Neural crest cell (in vitro differentiated cells): ENCODE results near the gene ZNF487. TPM values are rescaled to one million over a fixed set of nuclear protein-coding genes. Genes with fewer than 3 reads are reported as not detected.
"Not testable (repeated sequence)": the region's sequence is repeated elsewhere in the genome, so short reads cannot be mapped to it uniquely, and the experiment has no call there.

Experiments used
- DNase-seq: peaks from one replicate; pipeline ENCODE4 v3.0.0; 2021; ENCODE audit warnings: low read depth, mixed read lengths, low spot score
- H3K27ac Mint-ChIP-seq: one replicate; pipeline ENCODE4 v1.8.0; 2021; ENCODE audit warnings: mild to moderate bottlenecking, mixed read lengths; ENCODE audit not compliant: unreplicated experiment
- H3K27me3 Mint-ChIP-seq: 2 replicates; pipeline ENCODE4 v1.8.0; 2021; ENCODE audit warnings: low read depth, mild to moderate bottlenecking, mixed read lengths
- H3K36me3 Mint-ChIP-seq: 2 replicates; pipeline ENCODE4 v1.8.0; 2021; ENCODE audit warnings: low read depth, mild to moderate bottlenecking, mixed read lengths
- H3K4me1 Mint-ChIP-seq: 2 replicates; pipeline ENCODE4 v1.8.0; 2021; ENCODE audit warnings: mixed read lengths
- H3K4me3 Mint-ChIP-seq: one replicate; pipeline ENCODE4 v1.8.0; 2021; ENCODE audit warnings: mild to moderate bottlenecking, mixed read lengths
- H3K9me3 Mint-ChIP-seq: 2 replicates; pipeline ENCODE4 v1.8.0; 2021; ENCODE audit warnings: mixed read lengths
- CTCF ChIP-seq: fragments of 200-600 bp; sonication (generic); conservative IDR thresholded peaks from 2 replicates; pipeline ENCODE4 v1.5.0; 2021; ENCODE audit warnings: antibody characterized with exemption, mild to moderate bottlenecking
- total RNA-seq: library from RNA; stranded (reverse); gene quantifications from 2 replicates; pipeline ENCODE4 v1.2.1, GENCODE V29; 2021

The ZNF487 gene
- total RNA-seq, 1 donor from 2014 or later, result 4.3 TPM

DNA sequence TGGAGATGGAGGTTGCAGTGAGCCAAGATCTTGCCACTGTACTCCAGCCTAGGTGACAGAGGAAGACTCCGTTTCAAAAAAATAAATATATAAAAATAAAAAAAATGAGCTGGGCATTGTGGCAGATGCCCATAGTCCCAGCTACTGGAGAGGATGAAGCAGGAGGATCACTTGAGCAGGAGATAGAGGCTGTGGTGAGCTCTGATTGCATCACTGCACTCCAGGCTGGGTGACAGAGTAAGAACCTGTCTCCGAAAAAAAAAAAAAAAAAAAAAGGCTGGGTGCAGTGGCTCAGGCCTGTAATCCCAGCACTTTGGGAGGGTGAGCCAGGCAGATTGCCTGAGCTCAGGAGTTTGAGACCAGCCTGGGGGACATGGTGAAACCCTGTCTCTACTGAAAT lies 11.8 kb downstream of the ZNF487 start:
- H3K36me3 Mint-ChIP-seq, result peaks cover 13% of the 10 kb centered on the region
- no peaks in the 10 kb centered on the region for H3K27me3 Mint-ChIP-seq
- peaks cover 4% of the 10 kb centered on the region for H3K9me3 Mint-ChIP-seq
- no peak overlapping the region for H3K4me3 Mint-ChIP-seq
- no peak for DNase-seq
- TF ChIP-seq CTCF, result no peak
- H3K4me1 Mint-ChIP-seq, result no peaks in the 10 kb centered on the region
- no peak overlapping the region for H3K27ac Mint-ChIP-seq

DNA sequence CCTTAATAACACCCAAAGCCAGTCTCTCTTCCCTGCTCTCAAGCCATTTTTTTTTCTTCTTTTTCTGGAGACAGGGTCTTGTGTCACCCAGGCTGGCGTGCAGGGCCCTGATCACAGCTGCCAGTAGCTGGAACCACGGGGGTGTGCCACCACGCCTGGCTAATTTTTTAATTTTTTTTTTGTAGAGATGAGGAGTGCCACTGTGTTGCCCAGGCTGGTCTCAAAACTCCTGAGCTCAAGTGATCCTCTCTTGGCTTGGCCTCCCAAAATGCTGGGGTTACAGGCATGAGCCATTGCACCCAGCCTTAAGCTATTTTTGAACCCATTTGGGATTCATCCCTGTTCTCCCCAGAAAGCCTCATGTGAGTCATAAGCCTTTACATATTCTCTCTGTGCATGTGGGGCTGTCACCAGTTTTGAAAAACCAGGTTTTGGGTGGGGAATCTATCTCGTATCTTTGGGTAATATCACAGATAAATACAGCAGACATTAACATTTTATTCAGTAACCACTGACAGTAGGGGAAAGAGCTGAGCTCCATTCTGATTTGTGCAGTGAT lies 15.5 kb downstream of the ZNF487 start:
- TF ChIP-seq CTCF, result no peak
- Mint-ChIP-seq H3K27me3 (no peaks in the 10 kb centered on the region), H3K4me3 (peak overlapping the region; percentile 57), H3K9me3 (peaks cover 3% of the 10 kb centered on the region), H3K27ac (no peak overlapping the region), H3K4me1 (peaks cover 17% of the 10 kb centered on the region), H3K36me3 (peaks cover 7% of the 10 kb centered on the region)
- no peak for DNase-seq

DNA sequence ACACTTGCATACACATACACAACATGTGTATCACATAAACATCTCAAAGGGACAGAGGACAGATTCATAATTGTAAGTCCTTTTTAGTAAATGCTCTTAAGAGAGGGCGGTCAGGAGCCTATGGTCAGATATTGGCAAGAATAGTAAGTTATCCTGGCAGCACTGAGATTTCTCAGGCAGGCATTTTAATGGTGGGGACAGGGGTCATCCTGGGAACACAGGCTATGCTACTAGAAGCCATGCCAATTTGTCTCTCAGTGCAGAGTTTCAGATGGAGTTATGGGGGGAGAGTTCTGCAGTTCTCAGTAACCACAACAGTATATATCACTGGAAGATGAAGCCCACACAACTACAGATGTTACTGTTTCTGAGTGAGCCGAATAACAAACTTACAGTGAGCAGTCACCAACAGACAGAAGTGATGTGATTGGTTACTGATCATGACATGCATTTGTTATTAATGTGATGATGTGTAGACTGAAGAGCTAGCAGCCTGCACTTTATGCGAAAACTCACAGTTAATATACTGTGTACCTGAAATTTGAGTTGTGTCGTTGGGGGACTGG lies 16.4 kb downstream of the ZNF487 start:
- Mint-ChIP-seq H3K27me3 (no peaks in the 10 kb centered on the region), H3K4me1 (peaks cover 22% of the 10 kb centered on the region), H3K36me3 (peaks cover 3% of the 10 kb centered on the region), H3K9me3 (no peaks in the 10 kb centered on the region), H3K4me3 (peak overlapping the region; percentile 25), H3K27ac (no peak overlapping the region)
- TF ChIP-seq CTCF, result no peak
- DNase-seq, result no peak

DNA sequence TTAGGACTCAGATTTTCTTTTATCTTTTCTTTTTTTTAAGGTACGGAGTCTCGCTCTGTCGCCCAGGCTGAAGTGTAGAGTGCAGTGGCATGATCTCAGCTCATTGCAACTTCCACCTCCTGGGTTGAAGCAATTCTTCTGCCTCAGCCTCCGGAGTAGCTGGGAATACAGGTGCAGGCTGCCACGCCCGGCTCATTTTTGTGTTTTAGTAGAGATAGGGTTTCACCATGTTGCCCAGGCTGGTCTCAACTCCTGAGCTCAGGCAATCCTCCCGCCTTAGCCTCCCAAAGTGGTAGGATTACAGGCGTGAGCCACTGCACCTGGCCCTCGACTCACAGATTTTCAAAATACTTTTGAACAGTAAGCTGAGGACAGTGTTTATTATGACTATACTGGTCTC lies 17.1 kb downstream of the ZNF487 start:
- H3K27ac Mint-ChIP-seq, H3K27me3 Mint-ChIP-seq, H3K9me3 Mint-ChIP-seq, H3K36me3 Mint-ChIP-seq, DNase-seq, H3K4me3 Mint-ChIP-seq: not testable (repeated sequence)
- H3K4me1 Mint-ChIP-seq, result peaks cover 22% of the 10 kb centered on the region

- peaks cover 22% of the 10 kb centered on the region for H3K4me1 Mint-ChIP-seq
- H3K27ac Mint-ChIP-seq, H3K4me3 Mint-ChIP-seq, H3K9me3 Mint-ChIP-seq, H3K27me3 Mint-ChIP-seq, H3K36me3 Mint-ChIP-seq, DNase-seq: not testable (repeated sequence)
Measured at GRCh38 chr10:43456561-43456960, 19.6 kb downstream of the ZNF487 start.

DNA sequence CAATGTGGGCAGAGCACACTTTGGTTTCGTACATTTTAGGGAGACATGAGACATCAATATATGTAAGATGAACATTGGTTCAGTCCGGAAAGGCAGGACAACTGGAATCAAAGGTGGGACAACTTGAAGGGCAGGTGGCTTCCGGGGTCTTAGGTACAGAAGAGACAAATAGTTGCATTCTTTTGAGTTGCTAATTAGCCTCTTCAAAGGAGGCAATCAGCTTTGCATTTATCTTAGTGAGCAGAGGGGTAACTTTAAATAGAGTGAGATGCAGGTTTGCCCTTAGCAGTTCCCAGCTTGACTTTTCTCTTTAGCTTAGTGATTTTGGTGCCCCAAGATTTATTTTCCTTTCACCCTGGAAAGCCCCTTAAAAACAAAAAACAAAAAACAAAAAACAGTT lies 21.3 kb downstream of the ZNF487 start:
- no peak for DNase-seq
- H3K9me3 Mint-ChIP-seq, result no peaks in the 10 kb centered on the region
- H3K27ac Mint-ChIP-seq, result no peak overlapping the region
- peaks cover 3% of the 10 kb centered on the region for H3K36me3 Mint-ChIP-seq
- no peaks in the 10 kb centered on the region for H3K27me3 Mint-ChIP-seq
- no peak overlapping the region for H3K4me3 Mint-ChIP-seq
- peaks cover 27% of the 10 kb centered on the region for H3K4me1 Mint-ChIP-seq
- TF ChIP-seq CTCF, result no peak
